ENCODE results near the gene PDE4D. TPM values are rescaled to one million over a fixed set of nuclear protein-coding genes. Genes with fewer than 3 reads are reported as not detected.

The PDE4D gene
- total RNA-seq, 1 experiment from 2014 or later, result 2.1 TPM

GRCh38 chr5:59354811-59355210 is 538.7 kb downstream of the PDE4D start:
- Histone ChIP-seq H2AK5ac (ENCODE audit: insufficient read length, low read length) (no peak overlapping the region), H4K91ac (ENCODE audit: insufficient read length, low read depth, low read length) (no peak overlapping the region), H3K4me1 (ENCODE audit: insufficient read depth, low read length) (peaks cover 6% of the 10 kb centered on the region), H2BK120ac (ENCODE audit: low read depth, low read length, poor library complexity, severe bottlenecking) (no peak overlapping the region), H3K4me2 (ENCODE audit: insufficient read depth, insufficient read length, low read length) (no peak overlapping the region), H3K9ac (ENCODE audit: extremely low read depth, insufficient read length, low read length) (no peak overlapping the region), H4K20me1 (ENCODE audit: control insufficient read depth, insufficient read depth, insufficient read length) (no peaks in the 10 kb centered on the region), H3K14ac (ENCODE audit: insufficient read depth, low read length) (no peak overlapping the region), H3K18ac (ENCODE audit: insufficient read length, low read depth, low read length) (no peak overlapping the region), H2BK20ac (ENCODE audit: low read depth, low read length, poor library complexity, severe bottlenecking) (no peak overlapping the region), H3K56ac (ENCODE audit: insufficient read length, low read depth, low read length) (no peak overlapping the region), H3K79me2 (ENCODE audit: insufficient read depth, low read length) (no peaks in the 10 kb centered on the region), H3K27me3 (ENCODE audit: insufficient read depth, low read length) (no peaks in the 10 kb centered on the region), H3K27ac (ENCODE audit: insufficient read length, low read depth, low read length) (no peak overlapping the region), H3K79me1 (ENCODE audit: insufficient read depth, low read depth, low read length, poor library complexity, severe bottlenecking) (no peaks in the 10 kb centered on the region), H3T11ph (ENCODE audit: low read length) (no peak overlapping the region), H2BK12ac (ENCODE audit: insufficient read length, low read depth, low read length) (no peak overlapping the region), H2BK15ac (ENCODE audit: low read depth, low read length) (no peak overlapping the region), H2AFZ (ENCODE audit: low read length) (no peak overlapping the region), H3K23me2 (ENCODE audit: insufficient read length, low read depth, low read length, poor library complexity, severe bottlenecking) (no peaks in the 10 kb centered on the region), H3K23ac (ENCODE audit: insufficient read length, low read depth, low read length) (no peak overlapping the region), H3K9me3 (ENCODE audit: control insufficient read depth, low read depth, low read length) (no peaks in the 10 kb centered on the region), H4K5ac (ENCODE audit: insufficient read length, low read depth, low read length) (no peak overlapping the region), H2BK5ac (ENCODE audit: insufficient read length, low read length) (no peak overlapping the region), H3K4ac (ENCODE audit: low read depth, low read length) (no peak overlapping the region), H4K8ac (replicated peaks; ENCODE audit: insufficient read length, low read depth, low read length) (no peak overlapping the region)
- Mint-ChIP-seq H3K36me3 (ENCODE audit: insufficient read depth in 1 of 3, low read depth in 3 of 3) (no peaks in the 10 kb centered on the region), H3K27ac (no peak overlapping the region), H3K4me1 (peaks cover 29 to 33% of the 10 kb centered on the region in 2 experiments), H3K27me3 (ENCODE audit: low read depth) (peaks cover 1% of the 10 kb centered on the region; the same call in 1 of the 2 replicates), H3K9me3 (no peaks in the 10 kb centered on the region), H3K4me3 (no peak overlapping the region)
- WGBS (ENCODE audit: extremely low coverage, insufficient read length, low lambda C conversion rate), result no CpG with 5 or more reads among the region's 1 CpG
- no peak for TF ChIP-seq CTCF (conservative IDR thresholded peaks at IDR 0.05)
- no peak for DNase-seq
